Nucleus accumbens (tissue), 56 donors: ENCODE results near the gene KCNK2.

Experiments used
- DNase-seq, 56 donors: peaks; one replicate each; lab custom pipeline; 2025; lab: John Stamatoyannopoulos, UW

Gene KCNK2

DNA sequence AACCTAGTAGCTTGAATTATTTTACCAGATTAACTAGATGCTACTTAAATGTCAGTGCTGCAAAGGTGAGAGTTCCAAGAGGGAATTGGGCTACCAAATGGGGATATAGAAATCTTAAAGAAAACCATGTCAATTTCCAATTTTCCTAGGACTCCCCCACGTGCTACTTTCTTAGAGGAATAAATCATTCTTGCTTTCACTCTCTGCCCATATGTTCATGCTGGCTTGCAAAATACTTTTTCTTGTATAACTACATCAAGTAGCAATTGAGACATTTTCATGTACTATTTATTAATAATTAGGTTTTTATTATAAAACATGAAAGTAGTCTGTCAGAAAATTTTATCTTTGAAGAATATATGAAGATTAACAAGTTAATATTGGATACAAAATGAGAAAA lies 11.8 kb downstream of the KCNK2 start:
- DNase-seq, result no peak

DNA sequence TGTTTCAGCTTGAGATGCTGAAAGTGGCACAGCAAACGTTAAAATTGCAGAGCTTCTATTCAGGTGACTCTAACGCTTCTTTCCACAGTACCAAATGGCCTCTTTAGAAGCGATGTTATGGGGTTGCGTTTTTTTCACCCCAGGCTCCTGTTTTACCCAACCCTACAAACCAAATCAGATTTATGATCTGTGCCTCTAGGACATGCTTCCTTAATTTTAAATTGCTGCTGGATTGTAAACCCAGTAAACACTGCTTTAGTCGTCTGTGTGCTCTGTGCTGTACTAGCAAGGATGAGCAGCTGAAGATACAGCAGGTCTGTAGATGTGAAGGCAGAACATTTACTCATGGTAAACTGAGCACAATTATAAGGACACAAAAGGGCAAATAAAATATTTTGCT lies 13.0 kb downstream of the KCNK2 start:
- DNase-seq, result no peak

DNA sequence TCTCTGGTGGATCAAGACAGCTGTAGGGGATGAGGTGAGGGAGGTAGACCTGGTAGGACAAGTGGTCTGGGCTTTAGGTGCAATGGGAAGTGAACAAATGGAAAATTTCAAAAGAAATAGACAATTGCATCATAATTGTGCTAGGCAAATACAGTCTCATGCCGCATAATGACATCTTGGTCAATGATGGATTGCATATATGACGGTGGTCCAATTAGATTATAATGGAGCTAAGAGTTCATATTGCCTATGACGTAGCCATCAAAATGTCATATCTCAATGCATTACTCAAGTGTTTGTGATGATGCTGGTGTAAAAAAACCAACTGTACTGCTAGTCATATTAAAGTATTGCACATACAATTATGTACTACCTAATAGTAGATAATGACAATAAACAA lies 19.0 kb downstream of the KCNK2 start:
- DNase-seq, result no peak

DNA sequence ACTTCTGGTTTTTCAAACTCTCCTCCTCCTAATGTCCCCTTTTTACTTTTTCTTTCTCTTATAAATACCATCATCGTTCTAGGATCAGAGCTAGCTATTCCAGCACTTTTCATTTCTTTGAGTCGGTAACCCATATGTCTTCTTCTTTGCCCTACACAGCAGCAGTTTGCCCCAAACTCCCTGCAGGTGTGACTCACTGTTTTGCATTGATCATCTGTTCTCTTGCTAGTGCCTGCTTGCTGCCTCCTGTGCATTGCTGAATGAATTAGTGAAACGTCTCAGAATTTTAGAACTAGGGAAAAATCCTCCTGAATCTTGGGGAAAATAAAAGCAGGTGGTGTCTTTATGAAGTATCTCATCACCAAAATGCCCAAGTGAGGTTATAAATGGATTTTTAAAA lies 21.7 kb downstream of the KCNK2 start:
- peak in 6 of 56 donors; percentile 0 to 18 (median 7) for DNase-seq

DNA sequence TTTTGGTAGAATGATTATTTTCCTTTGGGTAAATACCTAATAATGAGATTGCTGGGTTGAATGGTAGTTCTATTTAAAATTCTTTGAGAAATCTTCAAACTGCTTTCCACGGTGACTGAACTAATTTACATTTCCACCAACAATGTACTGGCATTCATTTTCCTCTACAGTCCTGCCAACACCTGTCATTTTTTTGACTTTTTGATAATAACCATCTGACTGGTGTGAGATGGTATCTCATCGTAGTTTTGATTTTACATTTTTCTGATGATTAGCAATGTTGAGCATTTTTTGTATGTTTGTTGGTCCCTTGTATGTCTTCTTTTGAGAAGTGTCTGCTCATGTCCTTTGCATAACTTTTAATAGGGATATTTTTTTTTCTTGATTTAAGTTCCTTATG lies 23.5 kb downstream of the KCNK2 start:
- DNase-seq, result no peak

DNA sequence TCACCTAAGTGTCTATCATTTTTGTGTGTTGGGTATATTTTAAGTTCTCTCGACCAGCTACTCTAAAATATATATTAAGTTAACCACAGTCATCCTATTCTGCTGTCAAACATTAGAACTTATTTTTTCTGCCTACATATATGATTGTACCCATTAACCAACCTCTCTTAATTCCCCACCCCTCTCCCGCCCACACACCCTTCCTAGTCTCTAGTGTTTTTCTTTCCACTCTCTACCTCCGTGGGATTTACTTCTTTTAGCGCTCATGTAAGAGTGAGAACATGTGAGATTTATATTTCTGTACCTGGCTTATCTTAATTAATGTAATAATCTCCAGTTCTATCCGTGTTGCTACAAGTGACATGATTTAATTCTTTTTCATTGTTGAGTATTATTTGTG lies 26.6 kb downstream of the KCNK2 start:
- no peak for DNase-seq

DNA sequence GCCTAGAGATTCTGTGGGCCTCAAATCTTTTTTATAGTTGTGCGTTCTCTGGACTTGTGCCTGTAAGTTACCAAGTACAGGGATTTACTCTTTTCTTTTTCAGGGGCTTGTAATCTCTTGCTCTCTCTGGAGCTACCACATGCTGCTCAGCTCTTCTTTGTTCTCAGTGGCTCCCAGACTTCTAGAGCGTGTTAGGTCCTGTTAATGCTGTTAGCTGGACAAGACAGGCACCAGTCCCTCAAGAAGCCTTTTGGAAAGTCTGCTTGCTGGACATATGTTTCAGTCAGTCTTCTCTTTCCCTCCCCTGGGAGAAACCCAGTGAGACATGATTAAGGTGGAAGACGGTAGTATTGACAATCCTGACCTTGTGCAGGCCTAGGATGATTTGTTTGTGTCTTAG lies 29.4 kb downstream of the KCNK2 start:
- no peak for DNase-seq

DNA sequence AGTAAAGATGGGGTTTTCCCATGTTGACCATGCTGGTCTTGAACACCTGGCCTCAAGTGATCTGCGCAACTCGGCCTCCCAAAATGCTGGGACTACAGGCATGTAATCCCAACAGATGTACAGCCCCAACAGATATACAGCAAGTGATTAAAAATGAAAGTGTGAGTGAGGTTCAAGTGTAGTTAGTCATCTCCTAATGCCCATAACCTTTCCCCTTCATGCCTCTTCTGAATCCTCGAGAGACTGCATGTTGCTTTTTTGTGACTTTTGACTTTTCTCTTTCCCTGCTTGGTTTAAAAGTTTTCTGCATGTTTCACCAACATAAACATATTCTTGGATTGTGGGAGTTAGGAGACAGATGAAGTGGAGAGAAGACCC lies 31.2 kb downstream of the KCNK2 start:
- DNase-seq, result no peak

DNA sequence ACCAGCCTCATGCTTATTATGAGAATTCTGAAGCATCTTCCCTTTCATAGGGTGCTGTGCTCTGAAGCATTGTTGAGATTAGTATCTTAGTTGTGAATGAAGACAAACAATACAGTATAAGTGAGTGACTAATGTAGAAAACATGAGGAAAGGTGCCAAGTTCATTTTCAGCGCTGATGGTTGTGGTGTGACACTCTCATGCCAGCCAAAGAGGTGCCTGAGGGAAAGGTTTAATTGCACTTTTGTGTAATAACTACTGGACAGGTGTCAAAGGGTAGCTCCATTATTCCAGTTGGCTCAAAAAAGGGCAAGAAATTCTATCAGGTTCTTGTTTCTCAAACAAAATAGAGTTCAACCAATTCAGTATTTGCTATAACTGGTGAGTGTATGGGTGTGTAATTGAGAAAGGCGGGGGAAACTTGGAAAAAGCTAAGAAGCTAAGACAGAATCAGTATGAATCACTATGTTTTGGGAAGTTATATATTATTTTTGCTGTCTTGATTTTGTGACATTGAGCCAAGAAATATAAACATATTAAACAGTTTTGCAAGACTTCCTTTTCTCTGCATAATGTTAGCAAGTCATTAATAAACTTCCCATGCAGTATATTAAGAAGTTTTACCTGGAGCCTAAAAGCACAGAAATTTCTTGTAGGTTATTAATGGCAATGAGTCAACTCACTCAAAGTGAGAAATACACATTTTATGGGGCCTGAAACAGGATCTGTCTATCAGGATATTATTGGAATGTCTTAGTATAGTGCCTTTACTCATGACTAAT lies 31.8 kb downstream of the KCNK2 start:
- DNase-seq, result no peak

DNA sequence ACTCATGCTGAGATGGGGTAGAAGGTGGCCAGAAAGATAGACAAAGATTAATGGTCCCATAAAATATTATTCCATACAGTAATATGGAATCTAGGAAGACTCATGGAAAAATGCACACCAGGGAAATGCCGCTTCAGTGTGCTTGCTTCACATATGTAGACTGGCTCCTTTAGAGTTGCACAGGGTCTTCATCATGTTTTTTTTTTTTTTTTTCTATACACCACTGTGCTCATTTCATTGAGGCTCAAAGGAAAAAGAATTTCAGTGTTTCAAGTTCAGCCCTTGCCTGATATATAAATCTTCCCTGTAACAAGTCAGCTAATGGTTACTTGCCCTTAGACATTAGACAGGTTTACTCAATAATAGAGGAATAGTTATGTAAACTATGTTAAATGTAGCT lies 33.2 kb downstream of the KCNK2 start:
- DNase-seq, result no peak

DNA sequence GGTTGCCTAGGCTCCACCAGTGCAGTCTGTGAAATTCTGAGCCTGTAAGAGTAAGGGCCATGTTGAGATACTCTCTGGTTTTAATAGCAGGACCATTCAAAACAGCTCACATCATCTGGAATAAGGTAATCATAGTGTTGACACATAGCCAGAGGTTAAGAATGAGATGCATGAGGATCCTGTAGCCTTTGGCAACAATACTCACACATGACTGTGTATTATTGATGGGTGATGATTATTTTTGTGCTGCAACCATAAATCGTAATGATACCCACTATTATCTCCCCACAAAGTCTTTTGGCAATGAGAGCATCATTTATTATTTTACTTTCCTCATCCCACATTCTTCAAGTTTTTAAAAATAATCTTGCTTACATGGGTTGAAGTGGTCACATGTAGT lies 35.5 kb downstream of the KCNK2 start:
- DNase-seq, result no peak

DNA sequence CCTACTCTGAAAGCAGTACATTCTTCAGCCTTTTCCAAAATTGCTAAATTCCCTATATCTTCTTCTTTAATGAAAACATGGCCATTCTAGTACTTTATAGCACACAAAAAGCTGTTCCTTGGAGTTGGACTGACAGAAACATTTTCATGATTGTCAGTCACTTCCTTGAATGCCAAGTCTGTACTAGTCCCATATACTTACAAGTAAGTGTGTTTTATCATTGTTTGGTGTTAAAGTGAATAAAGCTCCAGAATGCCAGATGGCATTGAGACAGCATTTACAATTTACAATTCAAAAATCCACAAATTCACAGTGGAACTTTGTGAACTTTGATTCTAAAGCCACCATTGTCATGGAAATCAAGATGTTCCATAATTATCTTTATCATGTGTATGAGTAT lies 36.5 kb downstream of the KCNK2 start:
- no peak for DNase-seq

DNA sequence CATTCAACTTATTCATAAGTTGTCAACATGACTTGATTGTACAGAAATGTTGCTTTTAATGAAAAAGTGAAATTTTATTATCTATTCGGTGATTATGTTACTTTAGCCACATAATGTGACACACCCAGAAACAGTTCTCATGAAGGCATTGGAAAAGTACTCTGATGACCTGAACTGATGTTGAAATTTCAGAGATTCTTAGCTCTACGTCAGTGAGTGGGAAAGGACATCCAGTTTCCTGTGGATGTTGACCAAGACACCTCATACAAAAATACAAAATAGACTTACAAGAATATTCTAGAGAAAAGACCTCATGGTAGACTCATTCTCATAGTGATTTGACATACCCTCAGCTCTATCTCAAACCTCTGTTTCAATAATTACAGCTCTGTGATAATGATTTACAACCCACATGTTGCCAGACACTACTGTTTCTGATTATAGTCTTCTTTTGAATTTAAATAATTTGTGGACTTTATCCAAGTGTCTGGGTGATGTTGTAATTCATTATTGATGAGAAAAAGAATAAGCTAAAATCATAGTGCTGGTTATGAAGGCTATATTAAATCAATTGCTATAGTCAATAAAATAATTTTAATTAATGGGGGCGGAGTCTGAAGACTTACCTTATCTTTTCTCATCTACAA lies 37.3 kb downstream of the KCNK2 start:
- DNase-seq, result no peak

DNA sequence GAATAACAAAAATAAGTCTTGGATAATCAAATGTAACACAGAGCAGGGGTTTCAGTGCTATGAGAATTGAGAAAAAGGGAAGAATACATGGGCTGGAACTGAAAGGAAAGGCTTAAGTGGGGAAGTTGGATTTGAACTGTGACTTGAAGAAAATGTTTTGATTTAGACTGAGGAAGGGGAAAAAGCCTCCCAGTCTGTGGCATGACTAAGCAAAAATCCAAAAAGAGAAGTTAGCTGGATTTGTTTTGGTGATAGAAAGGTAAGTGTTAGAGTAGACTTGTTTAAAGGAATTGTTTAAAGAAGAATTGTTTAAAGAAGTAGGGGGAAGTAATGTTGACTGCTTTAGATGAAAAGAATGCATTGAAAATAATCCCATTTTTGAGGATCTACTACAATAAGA lies 46.0 kb downstream of the KCNK2 start:
- DNase-seq, result no peak

DNA sequence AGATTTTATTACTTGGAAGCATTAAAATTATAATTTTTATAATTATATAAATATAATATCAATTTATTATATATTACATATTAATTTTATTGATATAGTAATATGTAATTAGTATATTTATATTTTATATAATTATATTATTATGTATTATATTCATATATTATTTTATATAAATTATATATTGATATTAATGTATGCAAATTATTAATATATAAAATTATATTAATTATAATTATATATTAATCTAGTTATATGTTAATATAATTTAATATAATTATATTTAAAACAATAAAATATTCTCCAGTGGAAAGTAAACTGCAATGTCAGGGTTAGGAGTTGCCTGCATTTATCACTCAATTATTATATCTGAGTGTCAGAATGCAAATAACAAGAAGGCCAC lies 48.8 kb downstream of the KCNK2 start:
- no peak for DNase-seq

DNA sequence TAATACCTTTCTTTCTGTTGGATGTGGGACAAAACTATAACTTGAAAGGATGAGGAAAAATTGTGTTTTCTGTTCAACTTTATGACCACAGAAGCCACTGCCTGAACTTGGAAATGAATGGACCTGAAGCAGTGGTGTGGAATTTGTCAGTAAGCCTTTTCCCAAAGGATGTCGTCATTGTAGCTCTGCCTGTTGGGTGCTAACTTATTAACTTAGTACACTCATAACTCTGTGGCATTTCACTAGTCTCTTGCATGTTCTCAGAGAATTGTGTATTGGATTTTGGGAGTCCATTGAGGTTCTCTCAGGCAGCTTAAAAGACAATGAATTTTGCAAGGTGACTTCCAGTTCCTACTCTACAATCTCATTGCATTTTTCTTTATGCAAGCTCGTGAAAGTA lies 49.6 kb downstream of the KCNK2 start:
- no peak for DNase-seq

DNA sequence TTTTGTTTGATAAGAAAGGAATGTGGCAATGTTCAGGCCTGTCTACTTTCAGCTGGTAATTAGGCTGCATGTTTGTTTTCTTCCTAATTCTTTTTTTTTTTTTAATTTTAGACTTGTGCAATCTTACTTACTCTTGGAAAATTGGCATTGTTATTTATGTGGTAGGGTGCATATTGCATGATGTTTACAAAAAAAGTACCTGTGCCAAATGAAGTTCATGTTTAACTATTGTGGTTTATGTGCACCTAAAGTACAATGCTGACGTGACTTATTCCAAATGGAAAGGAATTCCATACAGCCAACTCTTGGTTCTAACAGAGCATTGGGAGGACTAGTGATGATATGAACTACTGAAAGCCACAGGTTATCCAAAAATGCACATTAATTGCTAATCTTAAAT lies 51.0 kb downstream of the KCNK2 start:
- DNase-seq, result no peak

DNA sequence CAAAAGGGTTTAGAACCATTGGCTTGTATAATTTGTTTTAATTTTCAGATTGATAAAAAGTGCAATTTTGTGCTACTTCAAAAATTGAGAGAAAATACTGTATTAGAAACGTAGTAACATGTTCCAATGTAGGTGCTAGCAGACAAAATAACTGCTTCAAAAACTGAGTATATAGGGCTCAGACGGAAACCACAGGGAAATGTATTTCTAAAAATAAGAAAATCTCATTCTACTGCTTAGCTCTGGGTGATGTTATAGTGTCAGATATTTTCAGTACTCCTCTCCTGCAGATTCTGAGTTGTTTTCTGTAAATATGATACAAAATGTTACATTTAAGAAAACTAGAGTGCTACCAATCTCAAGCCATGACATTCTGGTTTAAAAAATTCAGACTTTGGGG lies 55.4 kb downstream of the KCNK2 start:
- no peak for DNase-seq

DNA sequence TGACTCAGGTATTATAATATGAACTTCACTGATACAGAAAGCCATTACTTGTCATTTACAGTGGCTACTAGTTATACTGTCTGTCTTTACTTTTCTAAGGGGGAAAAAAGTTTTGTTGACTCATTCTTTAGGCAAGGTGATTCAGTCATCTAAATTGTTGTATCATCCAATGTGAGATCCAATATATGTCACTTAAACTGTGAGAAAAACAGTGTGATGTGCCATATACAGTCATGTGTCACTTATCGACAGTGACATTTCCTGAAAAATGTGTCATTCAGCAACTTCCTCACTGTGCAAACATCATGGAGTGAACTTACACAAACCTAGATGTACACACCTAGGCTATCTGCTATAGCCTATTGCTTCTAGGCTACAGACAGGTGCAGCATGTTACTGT lies 57.6 kb downstream of the KCNK2 start:
- no peak for DNase-seq

DNA sequence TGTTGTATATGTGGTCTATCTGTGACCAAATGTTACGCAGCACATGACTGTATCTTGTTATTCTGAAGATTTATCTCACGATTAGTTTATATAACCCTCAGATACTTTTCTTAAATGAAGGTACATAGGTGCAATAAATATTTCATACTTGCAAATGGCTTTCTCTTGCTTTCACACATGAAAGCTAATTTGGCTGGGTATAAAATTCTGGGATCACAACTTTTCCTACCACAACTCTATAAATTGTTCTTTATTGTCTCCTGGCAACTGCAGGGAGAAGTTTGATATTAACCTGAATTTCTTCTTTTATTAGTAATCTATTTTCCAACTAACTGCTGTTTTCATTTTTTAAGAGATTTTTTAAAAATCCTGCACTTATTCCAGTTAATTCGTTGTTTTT lies 58.9 kb downstream of the KCNK2 start:
- DNase-seq, result no peak

DNA sequence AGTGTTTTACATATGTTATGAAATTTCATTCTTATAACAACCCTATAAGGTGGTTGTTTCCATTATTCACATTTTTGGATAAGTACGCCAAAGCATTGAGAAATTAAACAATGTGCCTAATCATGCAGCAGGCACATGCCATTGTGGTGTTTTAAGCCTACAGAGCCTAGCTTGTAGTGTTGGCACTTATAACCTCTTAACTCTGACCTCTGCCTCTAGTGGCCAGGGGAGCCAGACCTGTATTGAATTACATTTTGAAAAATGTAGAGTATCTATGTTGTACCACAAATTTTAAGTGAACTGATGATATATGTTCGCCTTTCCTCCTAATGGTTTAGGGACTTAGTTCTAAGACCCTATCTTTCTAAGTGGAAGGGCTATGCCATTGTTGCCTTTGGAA lies 61.0 kb downstream of the KCNK2 start:
- no peak for DNase-seq

DNA sequence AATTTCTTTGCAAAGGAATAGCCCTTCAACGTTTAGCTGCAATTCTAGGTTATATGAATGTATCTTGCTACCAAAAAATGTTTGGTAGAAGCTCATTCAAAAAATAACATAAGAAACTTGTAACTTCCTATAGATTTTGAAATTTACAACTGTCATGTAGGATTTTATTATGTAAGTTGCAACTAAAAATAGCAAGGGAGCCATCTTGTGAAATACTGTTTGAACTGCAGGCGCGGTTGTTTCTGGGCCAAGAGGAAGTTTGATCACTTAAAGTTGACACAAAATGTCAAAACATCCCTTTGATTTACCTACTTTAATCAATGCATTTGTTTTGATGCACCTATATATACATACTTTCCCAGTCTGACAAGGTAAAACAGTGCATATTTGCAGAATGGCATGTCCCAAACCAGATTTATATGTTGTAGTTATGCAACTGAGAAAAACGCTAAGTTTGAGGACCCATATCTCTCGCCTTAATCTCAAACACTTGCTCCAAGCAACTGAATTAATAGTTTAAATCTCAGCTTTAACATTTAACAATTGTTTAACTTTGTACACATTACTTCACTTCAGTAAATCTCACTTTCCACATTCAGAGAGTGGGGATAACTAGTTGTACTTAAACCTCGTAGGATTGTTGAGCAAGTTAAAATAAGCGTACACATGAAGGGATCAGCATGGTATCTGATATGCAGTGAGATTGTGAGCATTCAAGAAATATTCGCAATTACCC lies 63.9 kb downstream of the KCNK2 start:
- no peak for DNase-seq
